ENCODE results near the gene SLC22A25.
"Not testable (repeated sequence)": the region's sequence is repeated elsewhere in the genome, so short reads cannot be mapped to it uniquely, and the experiment has no call there.

SLC22A25 gene

DNA sequence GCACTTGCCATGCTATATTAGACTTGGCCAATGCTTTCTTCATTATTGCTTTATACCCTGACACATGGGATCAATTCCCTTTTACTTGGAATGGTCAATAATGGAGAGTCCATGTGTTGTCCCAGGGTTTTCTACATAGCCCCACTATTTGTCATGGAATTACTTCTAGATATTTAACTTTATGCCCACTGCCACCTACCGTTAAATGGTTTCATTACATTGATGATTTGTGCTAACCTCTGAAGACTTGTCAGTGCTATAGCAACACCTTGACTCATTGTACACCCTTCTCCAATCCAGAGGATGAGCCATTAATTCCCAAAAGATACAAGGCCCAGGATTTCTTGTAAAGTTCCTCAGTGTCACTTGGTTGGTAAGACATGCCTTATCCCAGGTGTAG is 31.4 kb upstream of the SLC22A25 start:
- TF ChIP-seq, protein P1, sequence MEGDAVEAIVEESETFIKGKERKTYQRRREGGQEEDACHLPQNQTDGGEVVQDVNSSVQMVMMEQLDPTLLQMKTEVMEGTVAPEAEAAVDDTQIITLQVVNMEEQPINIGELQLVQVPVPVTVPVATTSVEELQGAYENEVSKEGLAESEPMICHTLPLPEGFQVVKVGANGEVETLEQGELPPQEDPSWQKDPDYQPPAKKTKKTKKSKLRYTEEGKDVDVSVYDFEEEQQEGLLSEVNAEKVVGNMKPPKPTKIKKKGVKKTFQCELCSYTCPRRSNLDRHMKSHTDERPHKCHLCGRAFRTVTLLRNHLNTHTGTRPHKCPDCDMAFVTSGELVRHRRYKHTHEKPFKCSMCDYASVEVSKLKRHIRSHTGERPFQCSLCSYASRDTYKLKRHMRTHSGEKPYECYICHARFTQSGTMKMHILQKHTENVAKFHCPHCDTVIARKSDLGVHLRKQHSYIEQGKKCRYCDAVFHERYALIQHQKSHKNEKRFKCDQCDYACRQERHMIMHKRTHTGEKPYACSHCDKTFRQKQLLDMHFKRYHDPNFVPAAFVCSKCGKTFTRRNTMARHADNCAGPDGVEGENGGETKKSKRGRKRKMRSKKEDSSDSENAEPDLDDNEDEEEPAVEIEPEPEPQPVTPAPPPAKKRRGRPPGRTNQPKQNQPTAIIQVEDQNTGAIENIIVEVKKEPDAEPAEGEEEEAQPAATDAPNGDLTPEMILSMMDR (IDR thresholded peaks at IDR 0.05; ENCODE audit: borderline replicate concordance, control extremely low read depth, extremely low read depth, insufficient read depth, missing control alignments) = no peak
- in situ Hi-C loops (cut with MboI; ENCODE audit: low sequenced_read_pairs, unreplicated experiment) = no loop called here
- DNase-seq (ENCODE audit: low spot score) = no peak

DNA sequence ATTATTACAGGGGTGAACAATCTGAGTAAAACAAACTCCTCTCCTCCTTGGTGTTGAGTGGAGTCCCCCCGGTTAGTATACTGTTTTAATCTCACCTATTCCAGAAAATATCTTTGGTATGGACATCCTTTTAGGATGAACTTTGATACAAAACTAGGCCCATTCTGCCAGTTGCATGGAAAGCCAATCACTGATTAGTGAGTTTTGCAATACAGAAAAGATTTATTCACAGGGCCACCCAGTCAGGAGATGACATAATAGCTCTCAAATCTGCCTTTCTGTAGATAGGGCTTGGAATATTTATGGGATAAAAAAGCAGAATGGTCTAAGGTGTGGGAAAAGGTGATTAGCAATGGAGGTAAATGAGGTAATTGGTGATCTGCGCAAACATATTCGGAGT is 30.3 kb upstream of the SLC22A25 start:
- in situ Hi-C loops (cut with MboI; ENCODE audit: low sequenced_read_pairs, unreplicated experiment) = no loop called here
- DNase-seq (ENCODE audit: low spot score) = no peak
- TF ChIP-seq, protein P1 (IDR thresholded peaks at IDR 0.05; ENCODE audit: borderline replicate concordance, control extremely low read depth, extremely low read depth, insufficient read depth, missing control alignments) = no peak

DNA sequence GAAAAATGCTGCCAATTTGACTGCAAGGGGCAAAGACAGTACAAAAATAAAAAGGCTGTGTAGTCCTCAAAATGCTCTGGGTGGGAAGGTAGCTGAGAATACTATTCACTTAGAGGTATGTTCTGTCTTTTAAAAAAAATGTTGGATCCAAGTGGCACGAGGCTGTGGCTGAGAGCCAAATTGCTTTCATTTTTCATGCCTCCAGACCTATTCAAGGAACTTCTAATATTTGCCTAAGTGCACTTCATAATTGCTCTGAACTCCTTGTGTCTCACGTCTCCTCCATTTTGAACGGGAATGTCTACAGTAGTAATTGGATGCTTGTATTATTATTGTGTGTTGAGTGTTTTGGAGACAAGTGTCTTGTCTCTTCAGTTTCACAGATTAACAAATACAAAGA is 19.1 kb upstream of the SLC22A25 start:
- TF ChIP-seq, protein P1 (IDR thresholded peaks at IDR 0.05; ENCODE audit: borderline replicate concordance, control extremely low read depth, extremely low read depth, insufficient read depth, missing control alignments) = no peak
- in situ Hi-C loops (cut with MboI; ENCODE audit: low sequenced_read_pairs, unreplicated experiment) = no loop called here
- DNase-seq (ENCODE audit: low spot score) = no peak

DNA sequence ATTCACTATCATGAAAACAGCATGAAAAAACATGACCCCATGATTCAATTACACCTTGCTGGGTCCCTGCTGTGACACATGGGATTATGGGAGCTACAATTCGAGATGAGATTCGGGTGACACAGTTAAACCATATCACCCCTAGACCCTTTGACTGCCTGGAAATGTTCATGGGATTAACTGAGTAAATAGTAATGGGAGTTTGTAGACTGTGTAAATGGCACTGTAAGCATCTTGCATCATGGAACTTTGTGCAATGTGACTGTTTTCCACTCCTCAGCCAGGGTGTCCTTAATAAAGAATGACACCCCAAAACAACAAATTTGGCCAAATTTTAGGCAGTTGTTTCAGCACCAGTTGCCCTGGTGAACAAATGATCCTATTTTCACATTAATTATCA is 7.9 kb upstream of the SLC22A25 start:
- no peak for DNase-seq (ENCODE audit: low spot score)
- TF ChIP-seq, protein P1 (IDR thresholded peaks at IDR 0.05; ENCODE audit: borderline replicate concordance, control extremely low read depth, extremely low read depth, insufficient read depth, missing control alignments) = no peak
- in situ Hi-C loops (cut with MboI; ENCODE audit: low sequenced_read_pairs, unreplicated experiment) = no loop called here

DNA sequence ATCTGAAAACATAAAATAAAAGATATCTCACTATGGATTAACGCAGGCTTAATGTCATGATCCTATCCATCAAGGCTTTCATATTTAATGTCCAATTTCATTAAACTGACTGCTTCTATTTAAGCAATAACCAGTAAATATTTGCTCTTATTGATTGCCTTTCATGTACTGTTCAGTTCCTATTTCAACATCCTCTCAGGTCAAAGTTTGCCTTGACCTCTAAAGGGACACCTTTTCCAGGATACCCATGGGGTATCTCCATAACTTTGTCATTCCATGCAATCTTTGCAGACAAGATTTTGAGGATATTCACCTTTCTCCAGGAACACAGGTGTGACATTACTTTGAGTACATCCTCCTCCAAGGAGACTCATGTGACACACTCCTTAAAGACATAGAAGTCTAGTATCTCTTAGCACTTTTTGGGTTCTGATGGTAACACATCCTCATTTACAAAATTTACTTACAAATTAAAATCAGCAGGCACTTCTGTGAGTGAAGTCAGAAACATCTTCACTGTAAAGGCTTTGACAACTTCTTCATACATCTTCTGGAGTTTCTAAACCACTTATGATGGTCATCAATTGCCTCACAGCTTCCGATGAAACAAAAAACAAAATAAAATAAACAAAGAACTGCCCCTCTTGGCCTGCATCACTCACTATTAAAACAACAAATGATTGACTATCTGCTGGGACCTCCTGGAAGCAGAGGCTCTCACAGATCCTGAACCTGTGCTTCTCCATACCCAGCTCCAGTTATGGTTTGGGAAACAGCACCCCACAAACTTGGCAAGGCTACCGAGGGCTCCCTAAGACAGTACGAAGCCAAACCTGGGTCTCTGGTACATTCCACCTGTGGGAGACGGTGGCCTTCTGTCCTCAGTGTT is 7.0 kb upstream of the SLC22A25 start:
- TF ChIP-seq, protein P1 (IDR thresholded peaks at IDR 0.05; ENCODE audit: borderline replicate concordance, control extremely low read depth, extremely low read depth, insufficient read depth, missing control alignments) = no peak
- no peak for DNase-seq (ENCODE audit: low spot score)
- in situ Hi-C loops (cut with MboI; ENCODE audit: low sequenced_read_pairs, unreplicated experiment) = no loop called here

DNA sequence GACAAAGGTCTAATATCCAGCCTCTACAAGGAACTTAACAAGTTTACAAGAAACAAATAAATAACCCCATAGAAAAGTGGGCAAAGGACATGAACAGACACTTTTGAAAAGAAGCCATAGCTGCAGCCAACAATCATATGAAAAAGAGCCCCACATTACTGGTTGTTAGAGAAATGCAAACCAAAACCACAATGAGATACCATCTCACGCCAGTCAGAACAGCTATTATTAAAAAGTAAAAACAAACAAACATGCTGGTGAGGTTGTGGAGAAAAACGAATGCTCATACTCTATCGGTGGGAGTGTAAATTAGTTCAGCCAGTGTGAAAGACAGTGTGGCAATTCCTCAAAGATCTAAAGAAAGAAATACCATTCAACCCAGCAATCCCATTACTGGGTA is 5.6 kb upstream of the SLC22A25 start:
- no peak for DNase-seq (ENCODE audit: low spot score)
- in situ Hi-C loops (cut with MboI; ENCODE audit: low sequenced_read_pairs, unreplicated experiment) = no loop called here
- TF ChIP-seq, protein P1 (IDR thresholded peaks at IDR 0.05; ENCODE audit: borderline replicate concordance, control extremely low read depth, extremely low read depth, insufficient read depth, missing control alignments) = no peak

DNA sequence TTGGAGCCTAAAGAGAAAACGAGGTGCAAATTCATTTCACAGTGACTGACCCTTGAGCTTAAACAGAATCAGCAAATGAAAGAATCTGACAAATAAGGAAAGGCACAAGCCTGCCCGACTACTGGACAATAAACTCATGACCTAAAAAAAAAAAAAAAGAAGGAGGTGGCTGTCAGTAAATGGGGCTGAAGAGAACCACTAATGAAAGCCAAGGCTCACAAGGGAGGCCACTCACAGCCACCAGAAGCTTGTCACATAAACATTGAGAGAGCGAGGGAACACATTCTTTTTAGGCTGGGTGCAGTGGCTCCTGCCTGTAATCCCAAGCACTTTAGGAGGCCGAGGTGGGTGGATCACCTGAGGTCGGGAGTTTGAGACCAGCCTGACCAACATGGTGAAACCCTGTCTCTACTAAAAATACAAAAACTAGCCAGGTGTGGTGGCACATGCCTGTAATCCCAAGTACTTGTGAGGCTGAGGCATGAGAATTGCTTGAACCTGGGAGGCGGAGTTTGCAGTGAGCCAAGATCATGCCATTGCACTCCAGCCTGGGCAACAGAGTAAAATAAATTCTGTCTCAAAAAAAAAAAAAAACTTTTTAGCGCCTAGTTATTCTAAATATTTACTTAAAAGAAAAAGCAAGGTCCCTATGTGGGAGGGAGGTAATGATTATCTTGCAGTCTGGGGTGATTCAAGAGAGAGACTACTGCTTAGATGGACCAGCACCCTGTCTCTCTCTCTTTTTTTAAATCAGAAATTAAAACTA is 4.0 kb upstream of the SLC22A25 start:
- DNase-seq (ENCODE audit: low spot score); in situ Hi-C loops (cut with MboI; ENCODE audit: low sequenced_read_pairs, unreplicated experiment): not testable (repeated sequence)
